Measurements from ENCODE around the gene NBAS. TPM values are rescaled to one million over a fixed set of nuclear protein-coding genes. Genes with fewer than 3 reads are reported as not detected.

Gene NBAS
- polyA plus RNA-seq, 1 donor from 2014 or later, result 31.9 TPM

DNA sequence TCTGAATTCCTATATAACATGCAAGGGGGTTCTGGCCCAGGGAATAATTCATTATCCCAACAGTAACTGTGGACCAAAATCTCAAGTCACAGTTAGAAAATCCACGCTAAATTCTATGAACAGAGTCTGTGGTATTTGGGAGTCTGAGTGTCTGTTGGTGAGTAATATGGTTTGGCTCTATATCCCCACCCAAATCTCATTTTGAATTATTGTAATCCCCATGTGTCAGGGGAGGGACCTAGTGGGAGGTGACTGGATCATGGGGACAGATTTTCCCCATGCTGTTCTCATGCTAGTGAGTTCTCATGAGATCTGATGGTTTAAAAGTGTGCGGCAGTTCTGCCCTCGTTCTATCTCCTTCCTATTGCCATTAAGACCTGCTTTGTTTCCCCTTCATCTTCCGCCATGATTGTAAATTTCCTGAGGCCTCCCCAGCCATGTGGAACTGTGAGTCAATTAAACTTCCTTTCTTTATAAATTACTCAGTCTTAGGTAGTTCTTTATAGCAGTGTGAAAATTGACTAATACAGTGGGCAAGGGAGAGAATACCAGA lies 68.3 kb downstream of the NBAS start:
- Histone ChIP-seq H3K9me3 (ENCODE audit: low read length) (no peaks in the 10 kb centered on the region), H3K79me2 (replicated peaks; ENCODE audit: insufficient read depth, low read length) (no peaks in the 10 kb centered on the region), H4K20me1 (ENCODE audit: insufficient read depth) (no peaks in the 10 kb centered on the region), H2AFZ (ENCODE audit: low read depth, low read length) (no peak overlapping the region), H3K9ac (ENCODE audit: low read length) (no peak overlapping the region), H3F3A (ENCODE audit: insufficient read depth, low read length, poor library complexity, severe bottlenecking) (no peaks in the 10 kb centered on the region), H3K27me3 (ENCODE audit: insufficient read depth, low read depth, low read length) (no peaks in the 10 kb centered on the region), H3K36me3 (ENCODE audit: insufficient read depth, low read length) (no peaks in the 10 kb centered on the region), H3K27ac (ENCODE audit: low read length) (no peak overlapping the region), H3K4me2 (ENCODE audit: low read length) (no peak overlapping the region), H3K9me2 (ENCODE audit: insufficient read depth, low read length) (no peaks in the 10 kb centered on the region), H3K4me3 (ENCODE audit: low read length) (no peak overlapping the region)
- no peak for TF ChIP-seq POLR2AphosphoS5 (IDR thresholded peaks at IDR 0.05)

DNA sequence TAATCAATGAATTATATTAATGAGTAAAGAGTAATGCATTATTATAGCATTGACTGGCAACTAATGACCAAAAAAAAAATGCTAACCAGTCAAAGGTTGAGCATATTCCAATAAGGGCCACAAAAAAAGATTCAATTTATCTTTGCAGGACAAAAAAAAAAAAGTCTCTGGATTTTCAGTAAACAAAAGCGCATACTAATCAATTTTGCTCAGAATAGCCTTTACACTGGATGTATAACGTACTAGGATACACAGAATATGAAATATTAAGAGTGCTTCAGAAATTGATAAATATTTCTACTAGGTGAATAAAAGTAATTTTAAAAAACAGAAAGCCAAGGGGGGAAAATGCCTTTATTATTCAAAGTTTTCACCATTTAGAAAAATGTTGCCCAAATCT lies 74.4 kb downstream of the NBAS start:
- H3K9me3 ChIP-seq (ENCODE audit: low read length), result no peaks in the 10 kb centered on the region
- H3K4me2 ChIP-seq (ENCODE audit: low read length), result no peak overlapping the region
- peaks cover 6% of the 10 kb centered on the region for H3K36me3 ChIP-seq (ENCODE audit: insufficient read depth, low read length)
- no peaks in the 10 kb centered on the region for H3K27me3 ChIP-seq (ENCODE audit: insufficient read depth, low read depth, low read length)
- H3K79me2 ChIP-seq (replicated peaks; ENCODE audit: insufficient read depth, low read length), result no peaks in the 10 kb centered on the region
- TF ChIP-seq TAF1 (IDR thresholded peaks at IDR 0.05; ENCODE audit: low read depth), result no peak
- TF ChIP-seq EZH2 (IDR thresholded peaks at IDR 0.05; ENCODE audit: borderline replicate concordance, insufficient read depth, low read length, poor library complexity, severe bottlenecking), result no peak
- no peak for TF ChIP-seq SMC3 (conservative IDR thresholded peaks at IDR 0.05; ENCODE audit: poor library complexity)
- no peak for TF ChIP-seq POLR2AphosphoS5 (IDR thresholded peaks at IDR 0.05)
- TF ChIP-seq RAD21 (conservative IDR thresholded peaks at IDR 0.05), result no peak
- no peak for TF ChIP-seq EP300 (conservative IDR thresholded peaks at IDR 0.05; ENCODE audit: poor library complexity, severe bottlenecking)
- TF ChIP-seq, protein P1, sequence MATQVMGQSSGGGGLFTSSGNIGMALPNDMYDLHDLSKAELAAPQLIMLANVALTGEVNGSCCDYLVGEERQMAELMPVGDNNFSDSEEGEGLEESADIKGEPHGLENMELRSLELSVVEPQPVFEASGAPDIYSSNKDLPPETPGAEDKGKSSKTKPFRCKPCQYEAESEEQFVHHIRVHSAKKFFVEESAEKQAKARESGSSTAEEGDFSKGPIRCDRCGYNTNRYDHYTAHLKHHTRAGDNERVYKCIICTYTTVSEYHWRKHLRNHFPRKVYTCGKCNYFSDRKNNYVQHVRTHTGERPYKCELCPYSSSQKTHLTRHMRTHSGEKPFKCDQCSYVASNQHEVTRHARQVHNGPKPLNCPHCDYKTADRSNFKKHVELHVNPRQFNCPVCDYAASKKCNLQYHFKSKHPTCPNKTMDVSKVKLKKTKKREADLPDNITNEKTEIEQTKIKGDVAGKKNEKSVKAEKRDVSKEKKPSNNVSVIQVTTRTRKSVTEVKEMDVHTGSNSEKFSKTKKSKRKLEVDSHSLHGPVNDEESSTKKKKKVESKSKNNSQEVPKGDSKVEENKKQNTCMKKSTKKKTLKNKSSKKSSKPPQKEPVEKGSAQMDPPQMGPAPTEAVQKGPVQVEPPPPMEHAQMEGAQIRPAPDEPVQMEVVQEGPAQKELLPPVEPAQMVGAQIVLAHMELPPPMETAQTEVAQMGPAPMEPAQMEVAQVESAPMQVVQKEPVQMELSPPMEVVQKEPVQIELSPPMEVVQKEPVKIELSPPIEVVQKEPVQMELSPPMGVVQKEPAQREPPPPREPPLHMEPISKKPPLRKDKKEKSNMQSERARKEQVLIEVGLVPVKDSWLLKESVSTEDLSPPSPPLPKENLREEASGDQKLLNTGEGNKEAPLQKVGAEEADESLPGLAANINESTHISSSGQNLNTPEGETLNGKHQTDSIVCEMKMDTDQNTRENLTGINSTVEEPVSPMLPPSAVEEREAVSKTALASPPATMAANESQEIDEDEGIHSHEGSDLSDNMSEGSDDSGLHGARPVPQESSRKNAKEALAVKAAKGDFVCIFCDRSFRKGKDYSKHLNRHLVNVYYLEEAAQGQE (IDR thresholded peaks at IDR 0.05; ENCODE audit: borderline replicate concordance), result no peak
- no peak for TF ChIP-seq MXI1 (conservative IDR thresholded peaks at IDR 0.05; ENCODE audit: poor library complexity, severe bottlenecking)
- TF ChIP-seq, protein P2, sequence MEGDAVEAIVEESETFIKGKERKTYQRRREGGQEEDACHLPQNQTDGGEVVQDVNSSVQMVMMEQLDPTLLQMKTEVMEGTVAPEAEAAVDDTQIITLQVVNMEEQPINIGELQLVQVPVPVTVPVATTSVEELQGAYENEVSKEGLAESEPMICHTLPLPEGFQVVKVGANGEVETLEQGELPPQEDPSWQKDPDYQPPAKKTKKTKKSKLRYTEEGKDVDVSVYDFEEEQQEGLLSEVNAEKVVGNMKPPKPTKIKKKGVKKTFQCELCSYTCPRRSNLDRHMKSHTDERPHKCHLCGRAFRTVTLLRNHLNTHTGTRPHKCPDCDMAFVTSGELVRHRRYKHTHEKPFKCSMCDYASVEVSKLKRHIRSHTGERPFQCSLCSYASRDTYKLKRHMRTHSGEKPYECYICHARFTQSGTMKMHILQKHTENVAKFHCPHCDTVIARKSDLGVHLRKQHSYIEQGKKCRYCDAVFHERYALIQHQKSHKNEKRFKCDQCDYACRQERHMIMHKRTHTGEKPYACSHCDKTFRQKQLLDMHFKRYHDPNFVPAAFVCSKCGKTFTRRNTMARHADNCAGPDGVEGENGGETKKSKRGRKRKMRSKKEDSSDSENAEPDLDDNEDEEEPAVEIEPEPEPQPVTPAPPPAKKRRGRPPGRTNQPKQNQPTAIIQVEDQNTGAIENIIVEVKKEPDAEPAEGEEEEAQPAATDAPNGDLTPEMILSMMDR (IDR thresholded peaks at IDR 0.05; ENCODE audit: poor library complexity, severe bottlenecking), result no peak
- H3K27ac ChIP-seq (ENCODE audit: low read length), result no peak overlapping the region
- no peaks in the 10 kb centered on the region for H3K9me2 ChIP-seq (ENCODE audit: insufficient read depth, low read length)
- no peaks in the 10 kb centered on the region for H3F3A ChIP-seq (ENCODE audit: insufficient read depth, low read length, poor library complexity, severe bottlenecking)
- H4K20me1 ChIP-seq (ENCODE audit: insufficient read depth), result no peaks in the 10 kb centered on the region
- H3K4me3 ChIP-seq (ENCODE audit: low read length), result no peak overlapping the region
- no peak overlapping the region for H3K9ac ChIP-seq (ENCODE audit: low read length)
- no peak overlapping the region for H2AFZ ChIP-seq (ENCODE audit: low read depth, low read length)

DNA sequence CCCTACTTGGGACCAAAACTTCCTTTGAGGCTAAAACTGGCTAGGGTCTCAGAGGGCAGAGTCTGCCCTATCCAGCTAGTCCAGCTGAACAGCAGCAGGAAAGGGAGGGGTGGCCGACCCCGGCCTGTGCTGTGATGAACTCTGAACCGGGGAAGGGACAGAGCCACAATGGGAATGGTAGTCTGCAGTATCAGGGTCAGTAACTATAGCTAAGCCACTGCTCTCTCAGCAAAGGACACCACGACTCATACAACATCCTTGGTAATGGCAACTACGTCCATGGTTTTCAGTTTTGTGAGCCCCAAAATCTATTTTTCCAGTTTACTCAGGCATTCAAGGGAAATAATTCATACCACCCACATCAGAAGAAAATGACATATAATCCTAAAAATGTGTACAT lies 75.2 kb downstream of the NBAS start:
- Histone ChIP-seq H3K27me3 (ENCODE audit: insufficient read depth, low read depth, low read length) (no peaks in the 10 kb centered on the region), H3K36me3 (ENCODE audit: insufficient read depth, low read length) (peaks cover 10% of the 10 kb centered on the region), H4K20me1 (ENCODE audit: insufficient read depth) (no peaks in the 10 kb centered on the region), H3F3A (ENCODE audit: insufficient read depth, low read length, poor library complexity, severe bottlenecking) (no peaks in the 10 kb centered on the region), H3K4me3 (ENCODE audit: low read length) (no peak overlapping the region), H3K4me2 (ENCODE audit: low read length) (no peak overlapping the region), H3K27ac (ENCODE audit: low read length) (no peak overlapping the region), H3K9me2 (ENCODE audit: insufficient read depth, low read length) (no peaks in the 10 kb centered on the region), H3K9ac (ENCODE audit: low read length) (no peak overlapping the region), H2AFZ (ENCODE audit: low read depth, low read length) (no peak overlapping the region), H3K9me3 (ENCODE audit: low read length) (peaks cover 4% of the 10 kb centered on the region), H3K79me2 (replicated peaks; ENCODE audit: insufficient read depth, low read length) (no peaks in the 10 kb centered on the region)
- TF ChIP-seq, protein P1 (IDR thresholded peaks at IDR 0.05; ENCODE audit: borderline replicate concordance), result no peak
- no peak for TF ChIP-seq SMC3 (conservative IDR thresholded peaks at IDR 0.05; ENCODE audit: poor library complexity)
- no peak for TF ChIP-seq MXI1 (conservative IDR thresholded peaks at IDR 0.05; ENCODE audit: poor library complexity, severe bottlenecking)
- no peak for TF ChIP-seq TAF1 (IDR thresholded peaks at IDR 0.05; ENCODE audit: low read depth)
- TF ChIP-seq RAD21 (conservative IDR thresholded peaks at IDR 0.05), result no peak
- TF ChIP-seq, protein P2 (IDR thresholded peaks at IDR 0.05; ENCODE audit: poor library complexity, severe bottlenecking), result no peak
- TF ChIP-seq EP300 (conservative IDR thresholded peaks at IDR 0.05; ENCODE audit: poor library complexity, severe bottlenecking), result no peak
- TF ChIP-seq EZH2 (IDR thresholded peaks at IDR 0.05; ENCODE audit: borderline replicate concordance, insufficient read depth, low read length, poor library complexity, severe bottlenecking), result no peak

Data from neural cell (in vitro differentiated cells).